Endometrium (tissue), 2 donors: ENCODE results near the gene ANKS3.

Source experiments
- FAIRE-seq: peaks from 2 replicates; lab custom pipeline; 2012; peaks lifted over from hg19 to GRCh38; lab: Jason Lieb, UNC
- donor health status: control.
- donor health status: control.

ANKS3 gene

GRCh38 chr16:4695473-4696171 lies 38.4 kb downstream of the ANKS3 start:
- FAIRE-seq, result no peak

- FAIRE-seq, result no peak
These were observed 39.2 kb downstream of the ANKS3 start for GRCh38 chr16:4694642-4695451.

DNA sequence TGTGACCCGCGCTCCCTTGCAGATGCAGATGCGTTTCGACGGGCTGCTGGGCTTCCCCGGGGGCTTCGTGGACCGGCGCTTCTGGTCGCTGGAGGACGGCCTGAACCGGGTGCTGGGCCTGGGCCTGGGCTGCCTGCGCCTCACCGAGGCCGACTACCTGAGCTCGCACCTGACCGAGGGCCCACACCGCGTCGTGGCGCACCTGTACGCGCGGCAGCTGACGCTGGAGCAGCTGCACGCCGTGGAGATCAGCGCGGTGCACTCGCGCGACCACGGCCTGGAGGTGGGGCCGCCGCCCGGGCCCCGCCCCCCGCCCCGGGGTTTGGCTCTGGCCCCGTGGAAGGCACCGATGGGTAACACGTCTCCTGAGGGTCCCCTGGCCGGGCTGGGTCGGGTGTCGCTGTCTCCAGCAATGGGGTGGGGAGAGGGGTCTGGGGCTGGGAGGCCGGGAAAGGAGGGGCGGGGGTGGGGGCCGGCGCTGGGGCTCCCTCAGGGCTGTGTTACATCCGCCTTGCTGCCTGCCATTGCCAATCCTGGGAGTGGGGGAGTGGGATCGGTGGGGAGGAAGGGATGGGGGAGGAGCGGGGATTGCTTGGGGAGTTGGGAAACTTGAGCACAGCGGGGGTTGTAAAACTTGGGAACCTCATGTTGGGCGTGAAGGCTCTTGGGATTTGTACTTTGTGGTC lies 40.0 kb downstream of the ANKS3 start:
- FAIRE-seq, result no peak

DNA sequence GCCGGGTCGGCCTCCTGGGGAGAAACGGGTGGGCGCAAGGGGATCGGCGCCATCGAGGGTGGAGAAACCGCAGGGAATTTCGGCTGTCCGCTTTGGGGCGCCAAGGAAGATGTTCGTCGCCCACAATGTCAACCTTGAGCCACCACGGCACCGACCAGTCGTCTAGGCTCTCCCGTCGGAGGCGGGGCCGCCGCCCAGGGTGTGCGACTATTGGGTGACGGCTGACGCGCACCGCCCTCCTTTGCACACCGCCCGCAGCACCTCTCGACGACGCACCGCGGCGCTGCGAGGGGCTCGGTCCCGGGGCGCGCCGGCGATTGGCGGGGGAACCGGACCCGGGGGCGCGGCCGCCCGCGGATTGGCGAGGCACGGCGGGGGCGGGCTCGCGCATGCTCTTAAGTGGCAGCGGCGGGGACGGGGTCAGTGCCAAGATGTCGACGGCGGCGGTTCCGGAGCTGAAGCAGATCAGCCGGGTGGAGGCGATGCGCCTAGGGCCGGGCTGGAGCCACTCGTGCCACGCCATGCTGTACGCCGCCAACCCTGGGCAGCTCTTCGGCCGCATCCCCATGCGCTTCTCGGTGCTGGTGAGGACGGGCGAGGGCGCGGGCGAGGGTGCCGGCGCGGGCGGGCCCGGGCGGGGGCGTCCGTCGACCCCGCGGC lies 40.6 kb downstream of the ANKS3 start, which contains the start of gene NUDT16L1:
Gene NUDT16L1, plus strand, starts transcription at position 267 of the 660 bp plus-strand sequence. Its CDS starts 165 bp downstream, at position 432.
- FAIRE-seq, result no peak

DNA sequence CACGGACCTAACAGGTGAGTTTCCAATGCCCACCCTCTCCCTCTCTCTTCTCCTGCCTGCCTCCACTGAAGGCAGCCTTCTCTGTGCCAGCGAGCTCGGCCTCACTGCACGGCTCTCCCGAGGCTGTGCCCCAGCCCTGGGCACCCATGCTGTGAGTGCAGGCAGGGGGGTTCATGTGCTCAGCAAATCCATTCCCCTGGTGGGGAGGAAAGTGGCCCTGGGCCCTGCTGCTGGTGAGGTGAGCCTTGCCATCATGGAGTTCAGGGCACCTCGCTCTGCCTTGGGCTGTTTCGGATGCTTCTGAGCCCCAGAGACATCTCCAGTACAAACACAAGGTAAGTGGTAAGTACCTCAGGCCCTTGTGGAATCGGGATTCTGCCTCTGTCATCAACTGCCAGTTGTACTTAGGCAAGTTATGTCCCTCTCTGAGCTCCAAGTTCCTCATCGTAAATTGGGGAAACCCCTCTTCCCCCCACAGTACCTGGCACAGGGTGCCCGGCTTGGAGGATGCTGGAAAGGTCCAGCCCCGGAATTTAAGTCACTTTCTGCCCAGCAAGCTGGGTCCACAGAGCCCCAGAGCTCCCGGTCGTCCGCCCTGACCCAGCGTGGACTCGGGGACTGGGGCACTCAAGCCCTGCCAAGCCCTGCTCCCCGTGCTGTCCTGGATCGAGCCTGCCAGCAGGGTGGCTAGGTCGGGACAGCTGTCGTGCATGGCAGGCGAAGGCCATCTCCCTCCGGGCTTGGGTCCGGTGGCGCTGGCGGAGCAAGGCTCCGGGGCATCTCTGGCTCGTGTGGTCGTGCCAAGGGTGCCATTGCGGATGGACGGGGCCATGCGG lies 41.4 kb downstream of the ANKS3 start:
- FAIRE-seq, result no peak

DNA sequence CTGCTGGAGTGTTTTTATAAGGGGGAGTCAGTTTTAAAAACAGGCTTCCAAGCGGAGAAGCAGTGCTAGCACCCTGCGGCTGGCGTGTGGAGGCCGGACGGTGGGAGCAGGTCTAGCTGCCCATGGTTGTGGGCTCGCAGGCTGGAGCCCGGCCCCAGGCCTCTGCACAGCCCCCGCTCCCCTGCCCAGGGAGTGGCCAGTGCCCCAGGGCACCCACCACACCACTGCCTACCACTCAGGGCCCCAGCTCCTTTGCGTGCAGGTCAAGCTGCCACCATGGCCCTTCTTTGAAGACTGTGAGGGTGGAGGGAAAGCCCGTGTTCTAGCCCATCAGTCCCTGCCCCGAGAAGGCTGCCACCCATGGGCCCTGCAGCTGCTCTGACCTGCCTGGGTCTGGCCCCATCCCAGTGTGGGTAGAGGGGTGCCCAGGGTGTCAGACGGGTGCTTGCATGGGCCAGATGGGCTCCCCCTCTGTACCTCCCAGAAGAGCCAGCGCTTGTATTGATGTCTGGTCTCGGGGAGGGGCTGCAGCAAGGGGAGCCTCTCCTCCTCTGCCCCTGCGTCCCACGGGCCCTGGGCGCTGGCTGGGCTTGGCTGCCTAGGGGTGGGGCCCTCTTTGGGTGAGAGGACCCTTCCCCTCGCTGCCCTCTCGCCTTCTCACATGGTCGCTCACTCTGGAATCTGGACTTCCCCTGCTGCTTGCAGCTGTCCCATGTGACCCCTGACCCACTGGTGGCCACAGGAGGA lies 42.2 kb downstream of the ANKS3 start:
- FAIRE-seq, result no peak

DNA sequence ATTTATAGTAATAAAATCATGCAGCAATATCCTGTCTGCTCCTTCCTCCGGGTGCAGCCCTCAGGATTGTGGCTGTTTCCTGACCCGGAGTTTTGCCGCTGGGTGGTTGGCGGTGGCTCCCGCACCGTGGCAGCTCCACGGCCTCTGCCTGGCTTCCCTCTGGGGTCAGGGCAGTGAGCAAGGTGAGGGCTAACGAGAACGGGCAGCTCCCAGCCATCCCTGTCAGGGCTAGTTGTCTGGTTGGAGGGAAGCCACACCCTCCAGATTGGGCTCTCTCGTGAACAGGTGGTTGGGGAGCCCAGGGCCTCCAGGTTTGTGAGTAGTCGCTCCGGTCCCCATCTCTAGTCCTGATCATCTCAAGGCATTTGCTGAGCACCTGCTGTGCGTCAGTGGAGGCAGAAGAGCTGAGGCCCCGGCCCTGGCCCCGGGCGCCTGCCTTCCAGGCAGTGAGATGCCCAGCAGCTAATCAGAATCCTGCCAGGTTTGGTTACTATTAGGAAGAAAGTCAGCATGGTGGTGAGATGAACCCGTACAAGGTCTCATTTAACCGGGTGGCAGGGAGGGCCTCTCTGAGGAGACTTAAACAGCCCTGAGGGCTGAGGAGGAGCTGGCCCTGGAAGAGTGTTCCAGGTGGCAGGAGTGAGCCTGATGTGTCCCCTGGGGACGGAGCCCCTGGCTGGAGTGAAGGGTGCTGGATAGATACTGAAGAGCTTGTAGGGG lies 43.0 kb downstream of the ANKS3 start:
- no peak for FAIRE-seq

DNA sequence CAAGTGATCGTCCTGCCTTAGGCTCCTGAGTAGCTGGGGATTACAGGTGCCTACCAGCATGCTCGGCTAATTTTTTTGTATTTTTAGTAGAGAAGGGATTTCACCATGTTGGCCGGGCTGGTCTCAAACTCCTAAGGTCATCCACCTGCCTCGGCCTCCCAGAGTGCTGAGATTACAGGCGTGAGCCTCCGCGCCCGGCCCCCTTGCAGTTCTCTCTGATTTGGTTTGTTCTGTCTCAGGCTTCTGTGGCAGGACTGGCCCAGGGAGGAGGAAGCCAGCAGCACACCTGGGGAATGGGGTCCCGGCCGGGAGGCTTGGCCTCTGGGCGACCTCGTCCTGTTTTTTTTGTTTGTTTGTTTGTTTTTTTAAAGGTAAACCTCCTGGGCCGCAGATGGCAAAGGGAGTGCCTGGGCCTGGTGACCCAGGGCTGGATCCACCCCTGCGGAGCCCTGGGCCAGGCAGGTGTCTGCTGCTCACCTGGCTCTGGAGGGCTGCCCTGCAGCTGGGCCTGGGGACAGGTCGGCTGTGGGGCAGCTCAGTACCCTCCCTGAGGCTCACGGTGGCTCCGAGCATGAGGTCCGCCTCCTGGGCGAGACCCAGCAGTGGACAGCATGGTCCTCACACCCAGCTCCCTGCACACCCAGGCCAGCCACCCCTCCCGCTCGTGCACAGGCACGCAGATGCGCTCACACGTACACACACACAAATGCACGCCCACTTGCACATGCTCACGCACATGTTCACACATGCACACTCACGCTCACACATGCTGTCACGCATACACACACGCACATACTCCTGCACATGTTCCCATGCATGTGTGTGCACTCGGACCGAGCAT lies 44.0 kb downstream of the ANKS3 start:
- no peak for FAIRE-seq

DNA sequence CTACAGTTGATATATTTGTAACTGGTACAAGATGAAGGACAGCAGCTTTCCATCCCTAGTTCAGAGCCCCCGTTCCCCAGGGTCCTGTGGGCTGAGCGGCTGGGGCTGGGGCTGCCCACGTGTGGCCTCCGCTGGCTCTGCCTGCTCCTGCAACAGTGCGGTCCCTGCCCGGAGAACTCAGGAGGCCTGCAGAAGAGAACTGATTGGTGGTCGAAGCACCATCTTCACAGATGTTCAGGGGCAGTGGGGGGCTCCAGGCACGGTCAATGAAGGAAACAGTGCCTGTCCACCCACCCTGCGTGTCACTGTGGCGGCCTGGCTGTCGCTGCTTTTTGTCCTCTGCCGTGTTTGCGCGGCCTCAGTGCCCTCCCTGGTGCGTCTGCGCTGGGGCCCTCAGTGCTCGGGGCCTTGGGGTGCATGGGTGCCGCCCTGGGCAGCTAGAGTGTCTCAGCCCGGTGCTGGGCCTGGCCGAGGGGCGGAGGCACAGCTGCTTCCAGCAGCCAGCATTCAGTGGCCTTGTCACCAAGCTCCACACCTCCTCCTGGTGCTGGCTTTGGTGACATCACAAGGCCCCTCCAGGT lies 44.9 kb downstream of the ANKS3 start:
- no peak for FAIRE-seq

DNA sequence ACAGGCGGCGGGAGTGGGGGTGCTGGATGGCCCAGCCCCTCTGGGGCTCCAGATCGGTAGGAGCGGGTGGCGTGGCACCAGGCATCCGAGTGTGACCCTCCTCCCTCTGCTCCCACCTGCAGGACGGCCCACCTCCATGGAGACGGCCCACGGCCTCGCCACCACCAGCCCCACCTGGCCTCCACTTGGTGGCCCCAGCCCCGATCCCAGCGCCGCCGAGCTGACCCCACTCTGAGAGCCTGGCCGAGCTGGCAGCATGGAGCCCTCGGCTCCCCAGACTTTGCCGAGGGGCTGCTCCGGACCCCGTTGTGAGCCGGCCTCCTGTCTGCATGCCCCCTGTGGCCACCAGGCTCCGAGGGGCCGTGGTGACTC lies 45.4 kb downstream of the ANKS3 start:
- no peak for FAIRE-seq

GRCh38 chr16:4687946-4688673 lies 46.0 kb downstream of the ANKS3 start:
- FAIRE-seq, result no peak

GRCh38 chr16:4687416-4687815 lies 46.7 kb downstream of the ANKS3 start:
- FAIRE-seq, result no peak

GRCh38 chr16:4686497-4687210 lies 47.4 kb downstream of the ANKS3 start:
- no peak for FAIRE-seq

GRCh38 chr16:4685776-4686496 lies 48.1 kb downstream of the ANKS3 start:
- no peak for FAIRE-seq

- no peak for FAIRE-seq
These were observed 48.8 kb downstream of the ANKS3 start for GRCh38 chr16:4685292-4685691.

- no peak for FAIRE-seq
These were observed 49.3 kb downstream of the ANKS3 start for GRCh38 chr16:4684763-4685162.
